ENCODE results near the gene LAMA1. TPM values are rescaled to one million over a fixed set of nuclear protein-coding genes. Genes with fewer than 3 reads are reported as not detected.
A peak's percentile ranks its signal among the peaks of the same experiment; 100 is the strongest.
"Not testable (repeated sequence)": the region's sequence is repeated elsewhere in the genome, so short reads cannot be mapped to it uniquely, and the experiment has no call there.

LAMA1 gene
- total RNA-seq (2014; rRNA removed; shearing (Covaris generic)), result 4.4 and 7.2 TPM in 2 replicates

GRCh38 chr18:7117390-7118355, at the start of gene LAMA1:
Gene LAMA1 (minus strand): TSS chr18:7117797. CDS start chr18:7117720, 77 bp downstream.
- no peak for DNase-seq (ENCODE audit: low spot score)

GRCh38 chr18:7165846-7166393, 48.3 kb upstream of the LAMA1 start:
- DNase-seq (ENCODE audit: low spot score), result no peak

GRCh38 chr18:7164323-7165004, 46.9 kb upstream of the LAMA1 start:
- DNase-seq (ENCODE audit: low spot score), result no peak

- DNase-seq (ENCODE audit: low spot score), result peak; percentile 65
These were observed 40.6 kb upstream of the LAMA1 start for GRCh38 chr18:7158216-7158615.

- no peak for DNase-seq (ENCODE audit: low spot score)
These were observed 40.2 kb upstream of the LAMA1 start for GRCh38 chr18:7157760-7158159.

GRCh38 chr18:7155887-7156286, 38.3 kb upstream of the LAMA1 start:
- no peak for DNase-seq (ENCODE audit: low spot score)

- no peak for DNase-seq (ENCODE audit: low spot score)
These were observed 37.5 kb upstream of the LAMA1 start for GRCh38 chr18:7155092-7155491.

GRCh38 chr18:7152440-7152839, 34.8 kb upstream of the LAMA1 start:
- DNase-seq (ENCODE audit: low spot score), result no peak

- no peak for DNase-seq (ENCODE audit: low spot score)
These were observed 29.8 kb upstream of the LAMA1 start for GRCh38 chr18:7147399-7147798.

- DNase-seq (ENCODE audit: low spot score), result no peak
These were observed 28.5 kb upstream of the LAMA1 start for GRCh38 chr18:7146067-7146466.

GRCh38 chr18:7144921-7145320, 27.3 kb upstream of the LAMA1 start:
- not testable (repeated sequence) for DNase-seq (ENCODE audit: low spot score)

GRCh38 chr18:7141287-7141686, 23.7 kb upstream of the LAMA1 start:
- no peak for DNase-seq (ENCODE audit: low spot score)

- no peak for DNase-seq (ENCODE audit: low spot score)
These were observed 21.8 kb upstream of the LAMA1 start for GRCh38 chr18:7139409-7139808.

GRCh38 chr18:7133181-7133580, 15.6 kb upstream of the LAMA1 start:
- peak; percentile 48 for DNase-seq (ENCODE audit: low spot score)

- DNase-seq (ENCODE audit: low spot score), result no peak
These were observed 15.0 kb upstream of the LAMA1 start for GRCh38 chr18:7132356-7133150.

GRCh38 chr18:7122376-7122775, 4.8 kb upstream of the LAMA1 start:
- DNase-seq (ENCODE audit: low spot score), result no peak

GRCh38 chr18:7116792-7117389, 706 bp downstream of the LAMA1 start:
- DNase-seq (ENCODE audit: low spot score), result no peak

- no peak for DNase-seq (ENCODE audit: low spot score)
These were observed 1.4 kb downstream of the LAMA1 start for GRCh38 chr18:7116001-7116730.

- no peak for DNase-seq (ENCODE audit: low spot score)
These were observed 4.7 kb downstream of the LAMA1 start for GRCh38 chr18:7112936-7113335.

GRCh38 chr18:7111134-7111533, 6.5 kb downstream of the LAMA1 start:
- no peak for DNase-seq (ENCODE audit: low spot score)

- DNase-seq (ENCODE audit: low spot score), result no peak
These were observed 11.7 kb downstream of the LAMA1 start for GRCh38 chr18:7105943-7106342.
